Thyroid gland (tissue), 4 donors: ENCODE results near the gene KRTAP2-1.

Source experiments
- CTCF ChIP-seq, 6 experiments: fragments of 200-600 bp in 3 of 6; fragments of 450-650 bp in 3 of 6; sonication (generic) in 3 of 6; IDR thresholded peaks; one replicate each; pipeline ENCODE4 v1.5.1; 2016 to 2019; ENCODE audit warnings: antibody characterized with exemption in 6 of 6, mild to moderate bottlenecking in 2 of 6, inconsistent platforms in 1 of 6, moderate library complexity in 1 of 6
- POLR2A ChIP-seq, 2 donors: fragments of 450-650 bp; IDR thresholded peaks; one replicate each; pipeline ENCODE4 v1.6.1; 2017; ENCODE audit warnings: antibody characterized with exemption in 2 of 2, mild to moderate bottlenecking in 2 of 2, moderate library complexity in 1 of 2

- no peak for TF ChIP-seq CTCF (IDR thresholded peaks at IDR 0.05)
- TF ChIP-seq POLR2A (IDR thresholded peaks at IDR 0.05): no peak
Observed at GRCh38 chr17:41009936-41010335, 37.2 kb downstream of the KRTAP2-1 start.
